HFFc6 (cell line): ENCODE measurements around the gene TCEANC2. TPM values are rescaled to one million over a fixed set of nuclear protein-coding genes. Genes with fewer than 3 reads are reported as not detected.
"Not testable (repeated sequence)": the region's sequence is repeated elsewhere in the genome, so short reads cannot be mapped to it uniquely, and the experiment has no call there.

Experiments used
- DNase-seq: peaks from one replicate; pipeline ENCODE4 v3.0.0-alpha.2; 2018
- H3K27ac Mint-ChIP-seq: 2 replicates; pipeline ENCODE4 v1.8.0; 2020; ENCODE audit warnings: mild to moderate bottlenecking, mixed read lengths
- H3K27me3 Mint-ChIP-seq: 2 replicates; pipeline ENCODE4 v1.8.0; 2021; ENCODE audit warnings: mild to moderate bottlenecking, moderate library complexity, mixed read lengths; ENCODE audit not compliant: insufficient read depth
- H3K36me3 Mint-ChIP-seq: 2 replicates; pipeline ENCODE4 v1.8.0; 2021; ENCODE audit warnings: low read depth, mixed read lengths
- H3K4me1 Mint-ChIP-seq: 2 replicates; pipeline ENCODE4 v1.8.0; 2020; ENCODE audit warnings: low read depth, mixed read lengths
- H3K4me3 Mint-ChIP-seq: 2 replicates; pipeline ENCODE4 v1.8.0; 2020; ENCODE audit warnings: mild to moderate bottlenecking, moderate library complexity, mixed read lengths
- H3K9me3 Mint-ChIP-seq: 2 replicates; pipeline ENCODE4 v1.8.0; 2020; ENCODE audit warnings: mild to moderate bottlenecking, mixed read lengths
- CTCF ChIP-seq: fragments of 200-600 bp; sonication (generic); IDR thresholded peaks from 2 replicates; pipeline ENCODE4 v1.5.0; 2021; ENCODE audit warnings: antibody characterized with exemption, mild to moderate bottlenecking
- long read RNA-seq: library from polyadenylated mRNA; unstranded; transcript quantifications from one replicate; pipeline ENCODE4 v2.0.0, GENCODE V29; 2019
- total RNA-seq, 6 experiments: library from RNA; stranded (reverse); fragmentation: NEBNext Ultra II Directional; extraction: Animal tissue kit (Norgen Biotek cat#: 25700); gene quantifications; 2 replicates in 1 of 6; 3 replicates in 5 of 6; pipeline ENCODE4 v1.2.3, GENCODE V29; 2021

The TCEANC2 gene
- 1 to 10 TPM; 4.2 to 5.5 (median 4.8) TPM for total RNA-seq
- long read RNA-seq, full-length matches to known transcripts, result 6 of 8 reads
- long read RNA-seq, partial matches to known transcripts, result 1 of 8 reads
- long read RNA-seq, other reads (novel, unspliced or antisense), result 1 of 8 reads

GRCh38 chr1:54052934-54053744 is at the start of gene TCEANC2, which contains the start of gene TMEM59:
TSS of gene TCEANC2 (plus strand) at chr1:54053608. CDS start at chr1:54054423, 815 bp downstream.
TSS of gene TMEM59 (minus strand) at chr1:54053204. CDS start at chr1:54053188, 16 bp downstream.
- Mint-ChIP-seq H3K36me3 (no peaks in the 10 kb centered on the region), H3K27ac (no peak within 1 kb of the TSS), H3K9me3 (no peaks in the 10 kb centered on the region), H3K4me1 (peaks cover 22% of the 10 kb centered on the region), H3K27me3 (no peaks in the 10 kb centered on the region), H3K4me3 (no peak within 1 kb of the TSS)
- peak; percentile 99 for DNase-seq
- no peak; the same call in 1 of the 2 replicates for TF ChIP-seq CTCF

GRCh38 chr1:54003750-54004480 is 49.5 kb upstream of the TCEANC2 start:
- H3K4me1 Mint-ChIP-seq, DNase-seq, H3K4me3 Mint-ChIP-seq, H3K9me3 Mint-ChIP-seq, H3K36me3 Mint-ChIP-seq, H3K27ac Mint-ChIP-seq: not testable (repeated sequence)
- peaks cover 28% of the 10 kb centered on the region for H3K27me3 Mint-ChIP-seq

GRCh38 chr1:54004481-54005049 is 48.8 kb upstream of the TCEANC2 start:
- Mint-ChIP-seq H3K4me3 (no peak overlapping the region), H3K27ac (no peak overlapping the region), H3K4me1 (no peaks in the 10 kb centered on the region), H3K27me3 (peaks cover 33% of the 10 kb centered on the region), H3K9me3 (peaks cover 6% of the 10 kb centered on the region), H3K36me3 (no peaks in the 10 kb centered on the region)
- no peak for DNase-seq
- TF ChIP-seq CTCF, result no peak

- no peak for DNase-seq
- Mint-ChIP-seq H3K27ac (no peak overlapping the region), H3K4me1 (no peaks in the 10 kb centered on the region), H3K36me3 (no peaks in the 10 kb centered on the region), H3K27me3 (peaks cover 39% of the 10 kb centered on the region), H3K4me3 (no peak overlapping the region), H3K9me3 (peaks cover 6% of the 10 kb centered on the region)
- TF ChIP-seq CTCF, result no peak
Observed at GRCh38 chr1:54006508-54006907, 46.9 kb upstream of the TCEANC2 start.

GRCh38 chr1:54007613-54008012 is 45.8 kb upstream of the TCEANC2 start:
- no peak for TF ChIP-seq CTCF
- Mint-ChIP-seq H3K36me3 (no peaks in the 10 kb centered on the region), H3K27me3 (peaks cover 42% of the 10 kb centered on the region), H3K4me1 (no peaks in the 10 kb centered on the region), H3K9me3 (peaks cover 6% of the 10 kb centered on the region), H3K4me3 (no peak overlapping the region), H3K27ac (no peak overlapping the region)
- no peak for DNase-seq
